ENCODE results near the gene C4orf17. TPM values are rescaled to one million over a fixed set of nuclear protein-coding genes. Genes with fewer than 3 reads are reported as not detected.

Gene C4orf17
- total and polyA plus RNA-seq, 12 donors, result not detected

DNA sequence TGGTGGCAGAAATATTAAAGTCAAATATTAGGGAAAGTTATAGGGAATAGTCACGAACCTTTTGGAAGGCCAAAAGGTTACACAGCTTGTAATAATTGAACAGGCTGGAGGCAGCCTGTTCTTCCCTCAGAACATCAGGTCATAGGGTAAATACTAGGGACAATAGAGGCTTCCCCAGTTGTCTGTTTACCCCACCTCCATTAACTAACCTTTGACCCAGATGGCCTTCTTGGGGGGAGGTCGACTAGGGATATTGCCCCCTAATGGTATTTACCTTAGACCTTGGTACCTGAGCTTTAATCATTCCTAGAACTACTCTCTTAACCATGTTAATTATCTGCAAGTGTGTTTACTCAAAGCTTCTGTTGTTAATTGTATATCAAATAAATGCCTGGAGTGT, 26.0 kb downstream of the C4orf17 start:
- no peak overlapping the region for H3K27ac ChIP-seq
- no peaks in the 10 kb centered on the region for H3K9me3 ChIP-seq
- no peak overlapping the region for H3K4me3 ChIP-seq
- H3K4me1 ChIP-seq, result no peaks in the 10 kb centered on the region
- no peak for TF ChIP-seq CTCF (IDR thresholded peaks at IDR 0.05)
- DNase-seq, result no peak
- no peak for ATAC-seq
- H3K36me3 ChIP-seq, result no peaks in the 10 kb centered on the region
- intact Hi-C loops (cut with DNase I), result no loop called here
- no peaks in the 10 kb centered on the region for H3K27me3 ChIP-seq
- 65 to 76% methylated on average over 2 of the region's 2 CpGs for WGBS, 2 donors

DNA sequence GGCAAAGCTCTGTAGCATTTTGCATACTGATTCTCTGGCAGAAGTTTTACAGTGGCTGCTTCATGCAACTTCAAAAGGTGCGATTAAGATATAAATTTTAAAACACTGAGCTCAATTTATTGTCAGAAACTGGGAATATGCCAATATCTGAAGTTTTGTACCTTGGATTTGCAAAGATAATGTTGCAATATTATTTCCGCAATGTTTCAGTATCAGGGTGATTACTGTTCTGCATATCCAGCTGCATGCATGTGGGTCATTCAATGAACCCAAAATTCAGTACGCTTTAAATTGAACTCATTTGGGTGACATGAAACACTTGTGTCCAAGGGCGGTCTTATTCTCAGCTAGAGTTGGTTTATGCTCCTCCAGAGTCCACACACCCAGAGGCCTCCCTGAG, 26.9 kb downstream of the C4orf17 start:
- Histone ChIP-seq H3K27me3 (no peaks in the 10 kb centered on the region), H3K9me3 (no peaks in the 10 kb centered on the region), H3K4me3 (no peak overlapping the region), H3K4me1 (no peaks in the 10 kb centered on the region), H3K27ac (no peak overlapping the region), H3K36me3 (no peaks in the 10 kb centered on the region)
- WGBS, 2 donors, result 80 to 95% methylated on average over 4 of the region's 4 CpGs
- DNase-seq (no peak), ATAC-seq (no peak)
- no peak for TF ChIP-seq CTCF (IDR thresholded peaks at IDR 0.05)
- intact Hi-C loops (cut with DNase I), result no loop called here

DNA sequence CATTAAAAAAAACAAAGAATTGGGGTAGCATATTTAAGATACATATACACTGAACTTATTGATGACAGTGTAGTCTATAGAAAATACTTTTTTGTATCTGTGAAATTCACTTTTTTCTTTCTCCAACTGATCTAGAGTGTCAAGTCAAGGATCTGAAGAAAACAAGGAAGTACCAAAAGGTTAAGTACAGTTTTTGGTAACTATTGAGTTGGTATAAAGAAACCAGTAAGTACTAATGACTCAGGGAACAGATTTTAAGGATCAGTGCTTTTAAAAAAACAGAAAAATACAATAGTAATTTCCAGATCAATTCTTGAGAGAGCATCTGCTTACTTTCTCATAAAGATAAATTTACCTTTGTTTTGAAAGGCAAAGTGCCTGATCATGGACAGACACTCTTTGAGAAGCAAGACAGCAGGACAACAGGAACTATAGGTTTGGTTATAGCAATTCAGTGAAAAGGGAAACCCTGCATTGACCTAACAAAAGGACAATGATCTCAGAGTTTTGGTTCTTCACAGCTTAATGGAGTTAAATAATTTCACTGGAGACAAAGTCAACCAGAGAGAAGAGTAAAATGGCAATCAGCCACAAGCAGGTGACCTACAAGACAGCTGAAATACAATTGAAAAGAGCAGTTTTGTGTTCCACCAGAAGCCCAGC, 29.6 kb downstream of the C4orf17 start:
- intact Hi-C loops (cut with DNase I), result no loop called here
- H3K27me3 ChIP-seq, result no peaks in the 10 kb centered on the region
- no peaks in the 10 kb centered on the region for H3K4me1 ChIP-seq
- no peak for ATAC-seq
- DNase-seq, result no peak
- peaks cover 0 to 8% (median 0%) of the 10 kb centered on the region in 11 donors for H3K9me3 ChIP-seq
- H3K27ac ChIP-seq, result no peak overlapping the region
- TF ChIP-seq CTCF (IDR thresholded peaks at IDR 0.05), result no peak
- no peak overlapping the region for H3K4me3 ChIP-seq
- H3K36me3 ChIP-seq, result no peaks in the 10 kb centered on the region

- Histone ChIP-seq H3K4me3 (no peak overlapping the region), H3K27ac (no peak overlapping the region), H3K9me3 (no peaks in the 10 kb centered on the region), H3K4me1 (no peaks in the 10 kb centered on the region), H3K27me3 (no peaks in the 10 kb centered on the region), H3K36me3 (peaks cover 0 to 86% (median 0%) of the 10 kb centered on the region in 9 donors)
- intact Hi-C loops (cut with DNase I), result loop anchor here in 2 of 10 donors (2.0 to 10.0 kb wide), 2 partner anchors 22 to 322 kb away; partner anchors contain the start of gene MTTP (in 1 of the 2)
- TF ChIP-seq CTCF (IDR thresholded peaks at IDR 0.05), result no peak
- ATAC-seq (no peak), DNase-seq (no peak)
- 94 to 98% methylated on average over 2 of the region's 2 CpGs for WGBS, 2 donors
Observed at GRCh38 chr4:99552872-99553271, 42.1 kb downstream of the C4orf17 start.

Measured in heart right ventricle (tissue), 16 donors.